Embryonic facial prominence (tissue), 1 donor: ENCODE data around the gene USPL1.
A peak's percentile ranks its signal among the peaks of the same experiment; 100 is the strongest.

Experiments used
- DNase-seq: peaks from one replicate; pipeline ENCODE4 v3.0.0-alpha.2; 2016; ENCODE audit errors: extremely low spot score

Gene USPL1

GRCh38 chr13:30656178-30656577 lies 38.5 kb downstream of the USPL1 start:
- DNase-seq = no peak

- DNase-seq = no peak
Observed at GRCh38 chr13:30659980-30660379, 42.3 kb downstream of the USPL1 start.

GRCh38 chr13:30660796-30661195 lies 43.1 kb downstream of the USPL1 start:
- no peak for DNase-seq

- DNase-seq = no peak
Observed at GRCh38 chr13:30664689-30665275, 47.1 kb downstream of the USPL1 start.

- no peak for DNase-seq
Observed at GRCh38 chr13:30665638-30666037, 47.9 kb downstream of the USPL1 start.

GRCh38 chr13:30666113-30666512 lies 48.4 kb downstream of the USPL1 start:
- no peak for DNase-seq

- no peak for DNase-seq
Observed at GRCh38 chr13:30667014-30667413, 49.3 kb downstream of the USPL1 start.

- no peak for DNase-seq
Observed at GRCh38 chr13:30668312-30668711, 50.6 kb downstream of the USPL1 start.

- DNase-seq = no peak
Observed at GRCh38 chr13:30671271-30671815, 53.6 kb downstream of the USPL1 start.

- DNase-seq = peak; percentile 54
Observed at GRCh38 chr13:30673669-30674521, 56.2 kb downstream of the USPL1 start.

GRCh38 chr13:30675717-30676116 lies 58.0 kb downstream of the USPL1 start:
- DNase-seq = no peak

- no peak for DNase-seq
Observed at GRCh38 chr13:30676672-30677071, 59.0 kb downstream of the USPL1 start.

GRCh38 chr13:30679483-30680330 lies 62.0 kb downstream of the USPL1 start:
- DNase-seq = no peak

GRCh38 chr13:30681843-30682242 lies 64.1 kb downstream of the USPL1 start:
- DNase-seq = no peak

GRCh38 chr13:30685320-30685859 lies 67.7 kb downstream of the USPL1 start:
- DNase-seq = no peak

GRCh38 chr13:30685987-30686386 lies 68.3 kb downstream of the USPL1 start:
- no peak for DNase-seq

- DNase-seq = no peak
Observed at GRCh38 chr13:30687601-30688000, 69.9 kb downstream of the USPL1 start.

GRCh38 chr13:30689752-30690151 lies 72.0 kb downstream of the USPL1 start:
- no peak for DNase-seq

- DNase-seq = peak; percentile 51
Observed at GRCh38 chr13:30690282-30691188, 72.8 kb downstream of the USPL1 start.

GRCh38 chr13:30692113-30692512 lies 74.4 kb downstream of the USPL1 start:
- DNase-seq = no peak
